GM19455 (cell line): ENCODE data around the gene TMEM17.

Experiments used
- ATAC-seq: cut with Tn5 transposase; IDR thresholded peaks from one replicate; pipeline ENCODE4 v1.9.1; 2021; ENCODE audit not compliant: unreplicated experiment

The TMEM17 gene

GRCh38 chr2:62458206-62458641, 47.8 kb downstream of the TMEM17 start:
- ATAC-seq = no peak

DNA sequence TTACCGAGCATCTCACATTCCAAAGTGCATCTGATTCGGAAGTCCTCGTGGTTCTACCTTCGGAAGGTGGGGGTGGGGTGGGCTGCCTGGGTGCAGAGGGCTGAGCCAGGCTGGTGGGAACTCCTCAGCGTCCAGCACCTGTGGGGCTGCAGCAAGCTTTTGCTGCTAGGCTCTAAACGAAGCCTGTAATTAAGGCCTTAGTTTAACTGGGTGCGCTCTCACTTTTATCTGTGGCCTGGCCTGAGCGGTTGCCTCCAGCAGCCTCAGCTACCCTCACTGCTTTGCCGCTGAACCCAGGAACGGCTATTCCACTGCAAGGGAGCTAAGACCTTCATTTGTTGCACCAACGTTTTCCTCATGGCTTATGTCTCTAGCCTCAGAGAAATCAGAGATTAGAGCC, 48.4 kb downstream of the TMEM17 start:
- no peak for ATAC-seq

- ATAC-seq = peak; percentile 87
These were observed 49.1 kb downstream of the TMEM17 start for GRCh38 chr2:62456721-62457539.

DNA sequence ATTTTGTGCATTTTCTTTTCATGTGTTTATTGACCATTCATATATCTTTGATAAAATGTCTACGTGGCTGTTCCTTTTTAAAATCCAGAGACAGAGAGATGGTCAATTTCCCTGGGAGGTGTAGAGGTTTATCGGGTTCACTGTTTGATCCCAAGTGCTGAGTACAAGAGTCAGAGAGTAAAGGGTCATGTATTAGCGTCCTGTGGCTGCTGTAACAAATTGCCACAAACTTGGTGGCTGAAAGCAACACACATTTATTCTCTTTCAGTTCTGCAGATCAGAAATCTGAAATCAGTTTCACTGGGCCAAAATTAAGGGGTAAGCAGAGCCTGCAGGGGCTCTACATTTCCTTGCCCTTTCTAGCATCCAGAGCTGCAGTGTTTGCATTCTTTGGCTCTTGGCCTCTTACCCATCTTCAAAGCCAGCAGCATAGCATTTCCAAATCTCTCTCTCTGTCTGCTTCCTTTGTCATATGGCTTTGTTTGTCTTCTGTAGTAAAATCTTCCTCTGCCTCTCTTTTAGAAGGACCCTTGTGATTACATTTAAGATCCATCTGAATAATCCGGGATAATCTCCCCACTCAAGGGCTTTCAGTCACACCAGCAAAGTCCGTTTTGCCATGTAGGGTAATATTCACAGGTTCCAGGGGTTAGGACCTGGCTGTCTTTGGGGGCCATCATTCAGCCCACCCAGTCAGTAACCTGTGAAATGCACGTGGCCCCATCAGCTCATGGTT, 49.9 kb downstream of the TMEM17 start:
- no peak for ATAC-seq

- ATAC-seq = no peak
These were observed 52.0 kb downstream of the TMEM17 start for GRCh38 chr2:62453955-62454354.

GRCh38 chr2:62452701-62453454, 53.1 kb downstream of the TMEM17 start:
- no peak for ATAC-seq

DNA sequence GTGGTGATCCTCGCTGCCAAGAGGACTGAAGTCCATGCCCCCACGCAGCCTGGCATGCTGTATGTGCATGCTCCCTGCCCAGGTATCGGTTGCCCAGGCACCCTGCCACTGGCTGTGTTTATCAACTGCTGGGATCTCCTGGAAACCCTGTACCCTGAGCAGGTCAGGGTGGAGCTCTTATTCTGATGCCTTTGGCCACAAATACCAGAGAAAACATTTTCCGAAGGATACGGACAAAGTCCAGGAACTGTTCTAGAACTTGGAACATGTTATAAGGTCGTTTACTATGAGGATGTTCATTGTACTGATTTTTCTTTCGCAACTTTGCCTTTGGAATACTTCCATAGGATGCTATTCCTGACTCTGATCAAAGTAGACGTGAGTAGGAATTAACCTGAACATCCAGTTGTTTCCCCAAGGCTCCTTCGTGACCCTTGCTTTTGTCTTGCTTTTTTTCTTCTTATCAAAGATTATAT, 55.2 kb downstream of the TMEM17 start:
- no peak for ATAC-seq
